Esophagus muscularis mucosa (tissue), 4 donors: Measurements from ENCODE around the gene ACP2. TPM values are rescaled to one million over a fixed set of nuclear protein-coding genes. Genes with fewer than 3 reads are reported as not detected.

ENCODE experiments used
- DNase-seq: peaks from one replicate; pipeline ENCODE4 v3.0.0-alpha.2; 2017; ENCODE audit errors: extremely low spot score
- H3K27ac ChIP-seq, 4 donors: fragments of 200-600 bp; sonication (generic); replicated peaks in 1 of 4; 1 replicate in 3 of 4; 2 replicates in 1 of 4; pipeline ENCODE4 v1.5.1; 2016 to 2019; ENCODE audit warnings: mild to moderate bottlenecking in 1 of 4
- H3K27me3 ChIP-seq, 4 donors: fragments of 200-600 bp; sonication (generic); one replicate each; pipeline versions ENCODE4 v1.5.1 to v1.6.0; 2016 to 2019
- H3K36me3 ChIP-seq, 4 donors: fragments of 200-600 bp; sonication (generic); one replicate each; pipeline ENCODE4 v1.5.1; 2016 to 2019
- H3K4me1 ChIP-seq, 4 donors: fragments of 200-600 bp; sonication (generic); one replicate each; pipeline ENCODE4 v1.5.1; 2016 to 2019
- H3K4me3 ChIP-seq, 4 donors: fragments of 200-600 bp; sonication (generic); 1 replicate in 2 of 4; 2 replicates in 2 of 4; pipeline ENCODE4 v1.5.1; 2016 to 2019; ENCODE audit warnings: mild to moderate bottlenecking in 4 of 4, moderate library complexity in 1 of 4
- H3K9me3 ChIP-seq, 4 donors: fragments of 200-600 bp; sonication (generic); 1 replicate in 3 of 4; 2 replicates in 1 of 4; pipeline ENCODE4 v1.5.1; 2016 to 2019
- EP300 ChIP-seq: sonication (generic); formaldehyde crosslinking; IDR thresholded peaks from one replicate; pipeline ENCODE4 v1.6.1; 2017; ENCODE audit warnings: antibody characterized with exemption
- POLR2A ChIP-seq: fragments of 450-650 bp; IDR thresholded peaks from one replicate; pipeline ENCODE4 v1.6.1; 2017; ENCODE audit warnings: antibody characterized with exemption, moderate library complexity, mild to moderate bottlenecking, low read depth
- POLR2AphosphoS5 ChIP-seq, 2 donors: sonication (generic); formaldehyde crosslinking; IDR thresholded peaks; one replicate each; pipeline ENCODE4 v1.6.1; 2017; ENCODE audit warnings: antibody characterized with exemption in 2 of 2
- WGBS: methylation state at CpG from one replicate; pipeline ENCODE4 v1.1.5; 2018; 5-methylcytosine and 5-hydroxymethylcytosine counted together
- intact Hi-C: fragments of 100-400 bp; cut with DNase I; formaldehyde crosslinking; loops from one replicate; pipeline ENCODE4 v1.15.1; 2023
- total RNA-seq, 4 donors: library from RNA; depleted of rRNA; stranded (reverse); fragments of >200 nt; gene quantifications; one replicate each; pipeline versions ENCODE4 v1.1.0 to v1.2.1, GENCODE V29; 2016
- TF ChIP-seq, protein P1 (sequence below), 3 experiments: fragments of 200-600 bp in 2 of 3; fragments of 450-650 bp in 1 of 3; sonication (generic) in 2 of 3; IDR thresholded peaks; one replicate each; pipeline ENCODE4 v1.5.1; 2017 to 2019; ENCODE audit warnings: antibody characterized with exemption in 3 of 3, mild to moderate bottlenecking in 2 of 3, moderate library complexity in 1 of 3

Gene ACP2
- total RNA-seq, 4 donors from 2014 or later: 19.5 to 42.7 (median 28.6) TPM

DNA sequence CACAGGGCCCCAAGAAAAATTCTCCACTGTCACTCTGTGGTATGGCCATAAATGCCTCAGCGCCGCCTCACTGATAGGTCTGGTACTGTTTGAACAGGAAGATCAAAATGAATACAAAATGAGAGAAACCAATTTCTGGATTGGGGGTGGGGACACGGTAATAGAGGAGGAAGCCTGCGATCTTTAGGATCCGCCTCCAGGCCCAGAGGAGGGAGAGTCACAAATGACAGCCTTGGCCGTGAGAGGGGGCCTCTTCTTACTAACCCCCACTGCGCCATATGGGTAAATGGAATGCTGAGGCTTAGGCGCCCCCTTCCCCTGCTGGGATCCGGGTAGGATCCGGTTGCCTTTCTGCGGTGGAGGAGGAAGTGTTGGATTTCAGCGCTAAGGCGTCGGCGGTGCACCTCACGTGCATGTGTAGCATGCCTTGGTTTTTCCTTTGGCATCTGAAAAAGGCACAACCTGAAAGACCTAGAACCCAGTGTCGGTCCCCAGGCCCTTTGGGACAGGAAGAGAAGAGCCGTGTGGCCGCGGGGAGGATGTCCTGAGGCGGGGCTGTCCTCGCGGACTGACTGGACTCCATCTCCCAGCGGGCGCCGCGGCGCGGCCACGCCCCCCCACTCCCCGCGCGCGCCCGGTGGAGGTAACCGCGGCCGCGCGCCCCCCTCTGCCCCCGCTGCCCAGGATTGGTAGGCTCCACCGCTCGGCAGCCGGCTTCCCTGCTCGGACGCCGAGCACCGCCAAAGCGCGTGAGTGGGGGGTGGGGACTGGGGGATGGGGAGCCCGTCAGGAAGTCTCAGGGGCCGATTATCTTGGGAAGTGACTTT, 20.6 kb upstream of the ACP2 start:
- intact Hi-C loops: loop anchor here (5.0 kb wide), 1 partner anchor 92 kb away; the partner anchor contains the start of gene ARFGAP2
- Histone ChIP-seq H3K9me3 (no peaks in the 10 kb centered on the region), H3K27ac (peak overlapping the region; percentile 90 to 98 (median 96)), H3K27me3 (no peaks in the 10 kb centered on the region), H3K4me1 (peaks cover 39 to 48% (median 46%) of the 10 kb centered on the region in 4 donors), H3K4me3 (peak overlapping the region; percentile 72 to 93 (median 81)), H3K36me3 (peaks cover 0 to 4% (median 1%) of the 10 kb centered on the region in 4 donors)
- DNase-seq: peak; percentile 95
- TF ChIP-seq POLR2AphosphoS5 (IDR thresholded peaks at IDR 0.05) (peak; percentile 26 to 27), POLR2A (no peak)
- TF ChIP-seq, protein P1, sequence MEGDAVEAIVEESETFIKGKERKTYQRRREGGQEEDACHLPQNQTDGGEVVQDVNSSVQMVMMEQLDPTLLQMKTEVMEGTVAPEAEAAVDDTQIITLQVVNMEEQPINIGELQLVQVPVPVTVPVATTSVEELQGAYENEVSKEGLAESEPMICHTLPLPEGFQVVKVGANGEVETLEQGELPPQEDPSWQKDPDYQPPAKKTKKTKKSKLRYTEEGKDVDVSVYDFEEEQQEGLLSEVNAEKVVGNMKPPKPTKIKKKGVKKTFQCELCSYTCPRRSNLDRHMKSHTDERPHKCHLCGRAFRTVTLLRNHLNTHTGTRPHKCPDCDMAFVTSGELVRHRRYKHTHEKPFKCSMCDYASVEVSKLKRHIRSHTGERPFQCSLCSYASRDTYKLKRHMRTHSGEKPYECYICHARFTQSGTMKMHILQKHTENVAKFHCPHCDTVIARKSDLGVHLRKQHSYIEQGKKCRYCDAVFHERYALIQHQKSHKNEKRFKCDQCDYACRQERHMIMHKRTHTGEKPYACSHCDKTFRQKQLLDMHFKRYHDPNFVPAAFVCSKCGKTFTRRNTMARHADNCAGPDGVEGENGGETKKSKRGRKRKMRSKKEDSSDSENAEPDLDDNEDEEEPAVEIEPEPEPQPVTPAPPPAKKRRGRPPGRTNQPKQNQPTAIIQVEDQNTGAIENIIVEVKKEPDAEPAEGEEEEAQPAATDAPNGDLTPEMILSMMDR (IDR thresholded peaks at IDR 0.05): peak in 1 of 3 experiments; percentile 29
- under 1% methylated on average over 35 of the region's 52 CpGs for WGBS

DNA sequence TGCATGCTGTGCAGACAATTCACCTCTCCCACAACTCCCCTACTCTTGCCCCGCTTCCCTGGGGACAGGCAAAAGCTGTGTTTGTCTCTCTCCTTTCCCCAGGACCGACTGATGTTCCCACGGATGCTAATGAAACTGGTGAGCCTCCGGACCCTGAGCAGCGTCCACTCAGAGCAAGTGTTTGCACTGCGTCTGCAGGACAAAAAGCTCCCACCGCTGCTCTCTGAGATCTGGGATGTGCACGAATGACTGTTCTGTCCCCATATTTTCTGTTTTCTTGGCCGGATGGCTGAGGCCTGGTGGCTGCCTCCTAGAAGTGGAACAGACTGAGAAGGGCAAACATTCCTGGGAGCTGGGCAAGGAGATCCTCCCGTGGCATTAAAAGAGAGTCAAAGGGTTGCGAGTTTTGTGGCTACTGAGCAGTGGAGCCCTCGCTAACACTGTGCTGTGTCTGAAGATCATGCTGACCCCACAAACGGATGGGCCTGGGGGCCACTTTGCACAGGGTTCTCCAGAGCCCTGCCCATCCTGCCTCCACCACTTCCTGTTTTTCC, 19.9 kb upstream of the ACP2 start:
- Histone ChIP-seq H3K9me3 (no peaks in the 10 kb centered on the region), H3K4me3 (peak overlapping the region; percentile 72 to 93 (median 81)), H3K36me3 (peaks cover 0 to 5% (median 2%) of the 10 kb centered on the region in 4 donors), H3K27me3 (no peaks in the 10 kb centered on the region), H3K27ac (peak overlapping the region; percentile 90 to 98 (median 96)), H3K4me1 (peaks cover 39 to 48% (median 46%) of the 10 kb centered on the region in 4 donors)
- WGBS: 63% methylated on average over 12 of the region's 13 CpGs
- intact Hi-C loops: loop anchor here (5.0 kb wide), 1 partner anchor 91 kb away; the partner anchor contains the start of gene ARFGAP2
- DNase-seq: no peak
- TF ChIP-seq, protein P1 (IDR thresholded peaks at IDR 0.05): no peak
- TF ChIP-seq POLR2A: no peak
- no peak for TF ChIP-seq POLR2AphosphoS5 (IDR thresholded peaks at IDR 0.05)
- TF ChIP-seq EP300: no peak

DNA sequence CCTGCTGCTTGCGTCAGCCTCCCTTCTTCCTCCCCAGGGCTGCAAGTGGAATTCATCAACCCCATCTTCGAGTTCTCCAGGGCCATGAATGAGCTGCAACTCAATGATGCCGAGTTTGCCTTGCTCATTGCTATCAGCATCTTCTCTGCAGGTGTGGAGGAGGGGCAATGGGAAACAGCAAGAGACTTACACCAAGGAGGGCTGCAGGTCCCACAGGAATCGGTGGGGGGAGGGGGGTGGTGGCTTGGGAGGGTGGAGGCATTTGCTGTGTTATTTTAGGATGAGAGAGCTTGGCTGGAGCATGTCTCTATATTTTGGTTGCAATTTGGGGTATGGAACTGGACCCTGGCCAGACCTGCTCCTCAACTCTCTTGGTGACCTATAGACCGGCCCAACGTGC, 19.3 kb upstream of the ACP2 start:
- no peak for DNase-seq
- Histone ChIP-seq H3K9me3 (no peaks in the 10 kb centered on the region), H3K27ac (peak overlapping the region in 1 of 4 donors; percentile 90), H3K4me1 (peaks cover 36 to 45% (median 44%) of the 10 kb centered on the region in 4 donors), H3K36me3 (peaks cover 0 to 5% (median 2%) of the 10 kb centered on the region in 4 donors), H3K4me3 (no peak overlapping the region), H3K27me3 (no peaks in the 10 kb centered on the region)
- intact Hi-C loops: loop anchor here (5.0 kb wide), 1 partner anchor 91 kb away; the partner anchor contains the start of gene ARFGAP2
- TF ChIP-seq, protein P1 (IDR thresholded peaks at IDR 0.05): no peak
- TF ChIP-seq POLR2A (no peak), EP300 (no peak), POLR2AphosphoS5 (IDR thresholded peaks at IDR 0.05) (no peak)
- WGBS: 62% methylated on average over 6 of the region's 6 CpGs

DNA sequence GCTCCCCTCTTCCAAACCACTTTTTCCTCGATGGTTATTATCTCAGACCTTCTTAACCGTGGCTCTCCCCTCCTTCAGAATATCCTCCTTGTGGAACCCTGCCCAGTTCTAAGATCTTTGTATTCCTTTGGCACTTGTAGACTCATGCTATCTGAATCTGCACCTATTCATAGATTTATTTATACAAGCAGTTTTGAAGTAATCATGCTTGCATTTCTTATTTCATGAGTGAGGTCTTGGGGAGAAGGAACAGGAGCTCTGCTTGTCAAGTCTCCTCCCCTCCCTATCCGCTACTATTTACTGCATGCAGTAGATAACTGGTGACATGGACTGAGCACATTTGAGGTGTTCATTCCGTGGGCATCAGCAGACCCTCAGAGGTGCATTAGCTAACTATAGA, 15.9 kb upstream of the ACP2 start:
- no peak for TF ChIP-seq EP300
- no peak for TF ChIP-seq POLR2AphosphoS5 (IDR thresholded peaks at IDR 0.05)
- TF ChIP-seq, protein P1 (IDR thresholded peaks at IDR 0.05): no peak
- no peak for TF ChIP-seq POLR2A
- H3K27me3 ChIP-seq: no peaks in the 10 kb centered on the region
- H3K9me3 ChIP-seq: no peaks in the 10 kb centered on the region
- no peak overlapping the region for H3K27ac ChIP-seq
- DNase-seq: no peak
- no peak overlapping the region for H3K4me3 ChIP-seq
- intact Hi-C loops: no loop called here
- 68% methylated on average over 4 of the region's 4 CpGs for WGBS
- H3K4me1 ChIP-seq: peaks cover 20 to 26% (median 22%) of the 10 kb centered on the region in 4 donors
- peaks cover 0 to 30% (median 9%) of the 10 kb centered on the region in 4 donors for H3K36me3 ChIP-seq
